Breast epithelium (tissue), 4 donors: ENCODE data around the gene CBLN4. TPM values are rescaled to one million over a fixed set of nuclear protein-coding genes. Genes with fewer than 3 reads are reported as not detected.

ENCODE experiments used
- DNase-seq, 2 donors: peaks; one replicate each; pipeline ENCODE4 v3.0.0-alpha.2; 2019; ENCODE audit warnings: low spot score in 2 of 2
- H3K27ac ChIP-seq, 2 donors: fragments of 200-600 bp; sonication (generic) in 1 of 2; one replicate each; pipeline ENCODE4 v1.5.1; 2016 to 2019; ENCODE audit warnings: mild to moderate bottlenecking in 1 of 2
- H3K27me3 ChIP-seq, 2 donors: fragments of 200-600 bp; sonication (generic) in 1 of 2; one replicate each; pipeline versions ENCODE4 v1.5.1 to v1.6.0; 2017 to 2019; ENCODE audit warnings: control low read depth in 1 of 2, mild to moderate bottlenecking in 1 of 2
- H3K36me3 ChIP-seq: fragments of 200-600 bp; one replicate; pipeline ENCODE4 v1.5.1; 2019
- H3K4me1 ChIP-seq, 2 donors: fragments of 200-600 bp; sonication (generic); one replicate each; pipeline ENCODE4 v1.5.1; 2016 to 2019; ENCODE audit warnings: control low read depth in 1 of 2
- H3K4me3 ChIP-seq, 3 donors: fragments of 200-600 bp; sonication (generic); 1 replicate in 2 of 3; 2 replicates in 1 of 3; pipeline ENCODE4 v1.5.1; 2016 to 2019; ENCODE audit warnings: mild to moderate bottlenecking in 3 of 3, moderate library complexity in 2 of 3
- H3K9me3 ChIP-seq, 2 donors: fragments of 200-600 bp; sonication (generic) in 1 of 2; one replicate each; pipeline ENCODE4 v1.5.1; 2016 to 2019; ENCODE audit warnings: control low read depth in 1 of 2
- CTCF ChIP-seq, 3 donors: fragments of 450-650 bp; IDR thresholded peaks; one replicate each; pipeline ENCODE4 v1.5.1; 2016 to 2017; ENCODE audit warnings: antibody characterized with exemption in 3 of 3, mild to moderate bottlenecking in 3 of 3, moderate library complexity in 3 of 3
- POLR2A ChIP-seq: fragments of 450-650 bp; IDR thresholded peaks from one replicate; pipeline ENCODE4 v1.6.1; 2016; ENCODE audit warnings: antibody characterized with exemption, mild to moderate bottlenecking, moderate library complexity
- POLR2AphosphoS5 ChIP-seq, 3 donors: sonication (generic); formaldehyde crosslinking; IDR thresholded peaks; one replicate each; pipeline ENCODE4 v1.6.1; 2017; ENCODE audit warnings: antibody characterized with exemption in 3 of 3
- intact Hi-C: fragments of 100-400 bp; cut with DNase I; formaldehyde crosslinking; loops from one replicate; pipeline ENCODE4 v1.15.1; 2023; ENCODE audit warnings: low total_unique reads
- total RNA-seq, 3 donors: library from RNA; depleted of rRNA; stranded (reverse); fragments of >200 nt; gene quantifications; one replicate each; pipeline ENCODE4 v1.1.0, GENCODE V29; 2016

Gene CBLN4
- total RNA-seq, 3 donors from 2014 or later: 0.33 to 1.0 TPM; not detected in 1

GRCh38 chr20:55964790-55965189 is 40.5 kb downstream of the CBLN4 start:
- peaks cover 3% of the 10 kb centered on the region in 2 donors for H3K9me3 ChIP-seq
- intact Hi-C loops: no loop called here

GRCh38 chr20:55961376-55962330 is 43.7 kb downstream of the CBLN4 start:
- no peak for DNase-seq
- TF ChIP-seq CTCF (IDR thresholded peaks at IDR 0.05) (no peak), POLR2A (no peak), POLR2AphosphoS5 (IDR thresholded peaks at IDR 0.05) (peak in 1 of 3 donors; percentile 82)
- H3K4me1 ChIP-seq: no peaks in the 10 kb centered on the region
- H3K4me3 ChIP-seq: no peak overlapping the region
- H3K27me3 ChIP-seq: no peaks in the 10 kb centered on the region
- no peak overlapping the region for H3K27ac ChIP-seq
- H3K36me3 ChIP-seq: no peaks in the 10 kb centered on the region
- intact Hi-C loops: no loop called here
- peaks cover 3% of the 10 kb centered on the region in 2 donors for H3K9me3 ChIP-seq

More at GRCh38 chr20:55964790-55965189, 40.5 kb downstream of the CBLN4 start:
- TF ChIP-seq CTCF (IDR thresholded peaks at IDR 0.05): no peak
- no peak for TF ChIP-seq POLR2AphosphoS5 (IDR thresholded peaks at IDR 0.05)
- TF ChIP-seq POLR2A: no peak
- Histone ChIP-seq H3K27me3 (no peaks in the 10 kb centered on the region), H3K27ac (no peak overlapping the region), H3K36me3 (no peaks in the 10 kb centered on the region), H3K4me1 (no peaks in the 10 kb centered on the region), H3K4me3 (no peak overlapping the region)
- no peak for DNase-seq

- no peak for DNase-seq
- no peaks in the 10 kb centered on the region for H3K27me3 ChIP-seq
- H3K4me1 ChIP-seq: no peaks in the 10 kb centered on the region
- no peaks in the 10 kb centered on the region for H3K36me3 ChIP-seq
- intact Hi-C loops: no loop called here
- H3K9me3 ChIP-seq: peaks cover 6 to 14% of the 10 kb centered on the region in 2 donors
- H3K4me3 ChIP-seq: no peak overlapping the region
- peak overlapping the region in 1 of 2 donors; percentile 52 for H3K27ac ChIP-seq
- TF ChIP-seq CTCF (IDR thresholded peaks at IDR 0.05): no peak
- peak in 1 of 3 donors; percentile 40 for TF ChIP-seq POLR2AphosphoS5 (IDR thresholded peaks at IDR 0.05)
These were observed 52.1 kb downstream of the CBLN4 start for GRCh38 chr20:55953201-55953600.

GRCh38 chr20:55947701-55948100 is 57.6 kb downstream of the CBLN4 start:
- no peaks in the 10 kb centered on the region for H3K27me3 ChIP-seq
- peaks cover 0 to 8% of the 10 kb centered on the region in 2 donors for H3K9me3 ChIP-seq
- TF ChIP-seq POLR2A (no peak), POLR2AphosphoS5 (IDR thresholded peaks at IDR 0.05) (no peak), CTCF (IDR thresholded peaks at IDR 0.05) (no peak)
- intact Hi-C loops: no loop called here
- no peaks in the 10 kb centered on the region for H3K36me3 ChIP-seq
- H3K4me1 ChIP-seq: no peaks in the 10 kb centered on the region
- H3K4me3 ChIP-seq: no peak overlapping the region
- no peak overlapping the region for H3K27ac ChIP-seq
- DNase-seq: no peak

Other genes starting within 250 kb of the CBLN4 start
- gene MC3R, start 243.2 kb upstream of the CBLN4 start, total RNA-seq: not detected